NB4 (cell line): ENCODE measurements around the gene RER1.

Experiments
- CTCF ChIP-seq: IDR thresholded peaks from one replicate; pipeline ENCODE4 v1.5.1; 2012; ENCODE audit warnings: low read depth, low read length
- MAX ChIP-seq: IDR thresholded peaks from 2 replicates; pipeline ENCODE4 v1.6.1; 2011; ENCODE audit warnings: low read depth, low read length
- MYC ChIP-seq: IDR thresholded peaks from 2 replicates; pipeline ENCODE4 v1.6.1; 2011; ENCODE audit warnings: low read depth, low read length
- POLR2A ChIP-seq: IDR thresholded peaks from 2 replicates; pipeline ENCODE4 v1.6.1; 2011; ENCODE audit warnings: mild to moderate bottlenecking; ENCODE audit not compliant: insufficient read length; ENCODE audit errors: extremely low read depth

GRCh38 chr1:2346691-2347408, 44.8 kb upstream of the RER1 start:
- TF ChIP-seq CTCF (no peak), MAX (no peak), POLR2A (no peak), MYC (no peak)
